ENCODE measurements around the gene STRN4. TPM values are rescaled to one million over a fixed set of nuclear protein-coding genes. Genes with fewer than 3 reads are reported as not detected.
A peak's percentile ranks its signal among the peaks of the same experiment; 100 is the strongest.

Gene STRN4
- total RNA-seq, 4 donors from 2014 or later, result 81.6 to 306 (median 174) TPM

GRCh38 chr19:46786236-46787039 lies 40.2 kb upstream of the STRN4 start:
- H3K27me3 ChIP-seq, result no peaks in the 10 kb centered on the region
- peaks cover 0 to 14% (median 4%) of the 10 kb centered on the region in 4 donors for H3K36me3 ChIP-seq
- in situ Hi-C loops (cut with MboI; ENCODE audit: low pct_ligation_motif_present in 1 of 4, low pct_unique_long_range_greater_than_20kb in 1 of 4, low sequenced_read_pairs in 3 of 4) (no loop called here), intact Hi-C loops (cut with DNase I; ENCODE audit: low total_unique reads) (no loop called here)
- TF ChIP-seq POLR2A (IDR thresholded peaks at IDR 0.05), result peak; percentile 72
- TF ChIP-seq EP300 (IDR thresholded peaks at IDR 0.05; ENCODE audit: low read depth), result peak; percentile 36
- TF ChIP-seq POLR2AphosphoS5 (IDR thresholded peaks at IDR 0.05), result peak; percentile 71 to 88 (median 77)
- TF ChIP-seq CTCF (IDR thresholded peaks at IDR 0.05), result no peak
- H3K4me3 ChIP-seq, result peak overlapping the region; percentile 36 to 87 (median 80)
- 10% methylated on average over 20 of the region's 20 CpGs; no CpG with 5 or more reads in 1 of the 2 donors for WGBS, 2 donors (ENCODE audit: low coverage in 1 of 2)
- peak overlapping the region; percentile 93 to 96 (median 95) for H3K27ac ChIP-seq
- H3K4me1 ChIP-seq, result peaks cover 2 to 39% (median 30%) of the 10 kb centered on the region in 4 donors
- no peaks in the 10 kb centered on the region for H3K9me3 ChIP-seq
- DNase-seq, result peak; percentile 79

DNA sequence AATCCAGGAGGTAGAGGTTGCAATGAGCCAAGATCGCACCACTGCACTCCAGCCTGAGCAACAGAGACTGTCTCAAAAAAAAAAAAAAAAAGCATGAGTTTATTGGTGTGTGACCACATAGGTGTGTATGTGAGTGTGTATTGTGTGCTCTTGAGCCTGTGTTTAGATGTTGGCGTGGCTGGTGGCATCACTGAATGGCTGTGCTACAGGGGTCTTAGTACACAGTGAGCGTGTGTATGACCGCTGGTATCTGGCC lies 39.7 kb upstream of the STRN4 start:
- H3K4me3 ChIP-seq, result peak overlapping the region; percentile 36 to 87 (median 80)
- 30% methylated on average over 4 of the region's 4 CpGs; no CpG with 5 or more reads in 1 of the 2 donors for WGBS, 2 donors (ENCODE audit: low coverage in 1 of 2)

GRCh38 chr19:46785054-46785979 lies 39.1 kb upstream of the STRN4 start:
- TF ChIP-seq EP300 (IDR thresholded peaks at IDR 0.05; ENCODE audit: low read depth), result no peak
- no peak for TF ChIP-seq POLR2A (IDR thresholded peaks at IDR 0.05)
- no peak for TF ChIP-seq CTCF (IDR thresholded peaks at IDR 0.05)
- no peak for TF ChIP-seq POLR2AphosphoS5 (IDR thresholded peaks at IDR 0.05)
- Histone ChIP-seq H3K4me1 (peaks cover 2 to 39% (median 30%) of the 10 kb centered on the region in 4 donors), H3K36me3 (peaks cover 0 to 22% (median 7%) of the 10 kb centered on the region in 4 donors), H3K9me3 (no peaks in the 10 kb centered on the region), H3K27me3 (no peaks in the 10 kb centered on the region), H3K27ac (peak overlapping the region; percentile 93 to 96 (median 95)), H3K4me3 (peak overlapping the region in 3 of 4 donors; percentile 74 to 87 (median 85))
- no peak for DNase-seq
- WGBS, 2 donors (ENCODE audit: low coverage in 1 of 2), result 51 to 62% methylated on average over 9 to 19 of the region's 19 CpGs
- intact Hi-C loops (cut with DNase I; ENCODE audit: low total_unique reads) (no loop called here), in situ Hi-C loops (cut with MboI; ENCODE audit: low pct_ligation_motif_present in 1 of 4, low pct_unique_long_range_greater_than_20kb in 1 of 4, low sequenced_read_pairs in 3 of 4) (no loop called here)

More for the DNA sequence above, 39.7 kb upstream of the STRN4 start:
- H3K4me1 ChIP-seq, result peaks cover 2 to 39% (median 30%) of the 10 kb centered on the region in 4 donors
- no peaks in the 10 kb centered on the region for H3K9me3 ChIP-seq
- no peak for DNase-seq
- H3K36me3 ChIP-seq, result peaks cover 0 to 17% (median 5%) of the 10 kb centered on the region in 4 donors
- in situ Hi-C loops (cut with MboI; ENCODE audit: low pct_ligation_motif_present in 1 of 4, low pct_unique_long_range_greater_than_20kb in 1 of 4, low sequenced_read_pairs in 3 of 4) (no loop called here), intact Hi-C loops (cut with DNase I; ENCODE audit: low total_unique reads) (no loop called here)
- H3K27me3 ChIP-seq, result no peaks in the 10 kb centered on the region
- TF ChIP-seq EP300 (IDR thresholded peaks at IDR 0.05; ENCODE audit: low read depth), result no peak
- no peak for TF ChIP-seq POLR2A (IDR thresholded peaks at IDR 0.05)
- TF ChIP-seq POLR2AphosphoS5 (IDR thresholded peaks at IDR 0.05), result no peak
- TF ChIP-seq CTCF (IDR thresholded peaks at IDR 0.05), result no peak
- peak overlapping the region; percentile 93 to 96 (median 95) for H3K27ac ChIP-seq
